ENCODE results near the gene LBR. TPM values are rescaled to one million over a fixed set of nuclear protein-coding genes. Genes with fewer than 3 reads are reported as not detected.

Gene LBR
- total and polyA plus RNA-seq, 2 of the 4 experiments (the other 2 are of a cell fraction) = 21.3 to 24.9 TPM

DNA sequence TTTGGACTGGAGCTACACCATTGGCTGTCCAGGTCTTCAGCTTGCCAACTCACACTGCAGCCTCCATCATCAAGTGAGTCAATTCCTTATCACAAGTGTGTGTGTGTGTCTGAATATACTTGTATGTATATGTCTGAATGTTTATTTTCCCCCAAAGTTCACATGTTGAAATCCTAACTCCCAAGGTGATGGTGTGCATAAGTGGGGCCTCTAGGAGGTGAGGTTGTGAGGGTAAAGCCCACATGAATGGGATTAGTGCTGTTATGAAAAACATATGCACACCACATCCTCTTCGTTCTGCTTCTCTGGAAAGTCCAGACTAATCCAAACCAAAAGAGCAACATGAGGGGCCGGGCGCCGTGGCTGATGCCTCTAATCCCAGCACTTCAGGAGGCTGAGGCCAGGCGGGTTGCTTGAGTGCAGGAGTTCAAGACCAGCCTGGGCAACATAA is 48.7 kb upstream of the LBR start:
- H3K4me2 ChIP-seq (ENCODE audit: low read depth, low read length) = no peak overlapping the region
- H3K27ac ChIP-seq (ENCODE audit: insufficient read depth, low read length) = no peak overlapping the region
- ChIA-PET POLR2A (ENCODE audit: unreplicated experiment) (no interaction called here), CTCF (interaction anchor here (1.2 kb wide), 1 partner anchor 434 kb away, joined by 4 read pairs; no protein-coding TSS in a partner anchor)
- H3K9me1 ChIP-seq (ENCODE audit: insufficient read depth, low read length) = peaks cover 5% of the 10 kb centered on the region
- H2AK9ac ChIP-seq (replicated peaks; ENCODE audit: low read depth, low read length, poor library complexity) = peak overlapping the region; percentile 40
- no peak overlapping the region for H2BK20ac ChIP-seq (ENCODE audit: low read depth, low read length)
- 89% methylated on average over 3 of the region's 5 CpGs; no CpG with 5 or more reads in 1 of the 2 experiments for WGBS, 2 experiments (ENCODE audit: extremely low coverage in 2 of 2, insufficient read length in 1 of 2)
- H3K27me3 ChIP-seq (ENCODE audit: control insufficient read depth, insufficient read depth, low read length) = no peaks in the 10 kb centered on the region
- no peak overlapping the region for H2BK5ac ChIP-seq (ENCODE audit: low read depth, low read length, poor library complexity, severe bottlenecking)
- H4K20me1 ChIP-seq (ENCODE audit: insufficient read depth, low read length) = no peaks in the 10 kb centered on the region
- no peak overlapping the region for H3K4me3 ChIP-seq (ENCODE audit: insufficient read depth, low read depth, low read length)
- TF ChIP-seq MAZ (IDR thresholded peaks at IDR 0.05; ENCODE audit: borderline replicate concordance, low read depth, low read length) = no peak
- TF ChIP-seq FOS (IDR thresholded peaks at IDR 0.05; ENCODE audit: low read depth, low read length) = 0 out of 2 replicates have a peak, but pooled peaks have one; percentile 7
- no peak overlapping the region for H3K9ac ChIP-seq (ENCODE audit: low read depth, low read length)
- no TSS peak for BruUV-seq (replicated peaks)
- no peaks in the 10 kb centered on the region; a peak in 1 of 4 replicates for H3K79me1 ChIP-seq (ENCODE audit: low read depth in 1 of 2, low read length in 2 of 2)
- no peak overlapping the region for H3K18ac ChIP-seq (ENCODE audit: low read depth, low read length)
- H4K8ac ChIP-seq (ENCODE audit: low read depth in 2 of 2, low read length in 2 of 2) = no peak overlapping the region
- peak; percentile 60 for DNase-seq
- no peak for ATAC-seq (ENCODE audit: low read depth)
- intact Hi-C loops (cut with micrococcal nuclease) (no loop called here), dilution Hi-C loops (cut with HindIII; ENCODE audit: low sequenced_read_pairs, unreplicated experiment) (no loop called here), in situ Hi-C loops (cut with MboI; ENCODE audit: low sequenced_read_pairs) (loop anchor here (5.0 to 10.0 kb wide), 3 partner anchors 301 to 506 kb away; partner anchors contain the start of gene SRP9)
- no peak overlapping the region for H2AFZ ChIP-seq (replicated peaks; ENCODE audit: low read length, poor library complexity)
- H3K4ac ChIP-seq (ENCODE audit: low read depth, low read length) = no peak overlapping the region
- H2BK15ac ChIP-seq (ENCODE audit: low read depth, low read length) = no peak overlapping the region
- no peak overlapping the region for H4K5ac ChIP-seq (ENCODE audit: low read depth, low read length)
- H3K9me3 ChIP-seq (ENCODE audit: control insufficient read depth, insufficient read depth, low read length) = 0 out of 2 replicates have a peak, but pooled peaks cover 2% of the 10 kb centered on the region
- no peak overlapping the region for H4K91ac ChIP-seq (ENCODE audit: insufficient read depth, low read depth, low read length)
- H3K14ac ChIP-seq (replicated peaks; ENCODE audit: low read depth, low read length) = no peak overlapping the region; the same call in 1 of the 2 replicates
- peak overlapping the region; percentile 48; the same call in 1 of the 2 replicates for H3K23ac ChIP-seq (ENCODE audit: low read depth, low read length)
- H3K36me3 ChIP-seq (ENCODE audit: control insufficient read depth, insufficient read depth, low read length) = no peaks in the 10 kb centered on the region
- H3K4me1 ChIP-seq (ENCODE audit: control insufficient read depth, insufficient read depth, low read length) = peaks cover 2% of the 10 kb centered on the region
- no peak overlapping the region for H3K56ac ChIP-seq (ENCODE audit: extremely low read depth, insufficient read depth, low read length)
- no peak overlapping the region for H2BK120ac ChIP-seq (ENCODE audit: low read depth, low read length)
- H2AK5ac ChIP-seq (ENCODE audit: low read depth, low read length) = no peak overlapping the region; the same call in 1 of the 2 replicates

Data from IMR-90 (cell line).